Hepatocyte (in vitro differentiated cells): ENCODE results near the gene LILRB2. TPM values are rescaled to one million over a fixed set of nuclear protein-coding genes. Genes with fewer than 3 reads are reported as not detected.
"Not testable (repeated sequence)": the region's sequence is repeated elsewhere in the genome, so short reads cannot be mapped to it uniquely, and the experiment has no call there.

Experiments
- DNase-seq: peaks from one replicate; pipeline ENCODE4 v3.0.0-alpha.2; 2016; ENCODE audit warnings: low spot score
- H2AFZ ChIP-seq: fragments of 200-600 bp; sonication (generic); 2 replicates; pipeline ENCODE4 v1.6.0; 2016; ENCODE audit warnings: antibody characterized with exemption, mild to moderate bottlenecking
- H3K27ac ChIP-seq: fragments of 200-600 bp; sonication (generic); 2 replicates; pipeline ENCODE4 v1.5.1; 2016; ENCODE audit warnings: mild to moderate bottlenecking
- H3K27me3 ChIP-seq: fragments of 200-600 bp; sonication (generic); 2 replicates; pipeline ENCODE4 v1.6.1; 2016
- H3K36me3 ChIP-seq: fragments of 200-600 bp; sonication (generic); replicated peaks from 2 replicates; pipeline ENCODE4 v1.5.1; 2016; ENCODE audit warnings: low read depth; ENCODE audit not compliant: insufficient read depth
- H3K4me1 ChIP-seq: fragments of 200-600 bp; sonication (generic); 2 replicates; pipeline ENCODE4 v1.5.1; 2016; ENCODE audit warnings: mild to moderate bottlenecking, moderate library complexity; ENCODE audit not compliant: insufficient read depth
- H3K4me2 ChIP-seq: fragments of 200-600 bp; sonication (generic); 2 replicates; pipeline ENCODE4 v1.6.0; 2016
- H3K4me3 ChIP-seq: fragments of 200-600 bp; sonication (generic); 2 replicates; pipeline ENCODE4 v1.5.1; 2016; ENCODE audit warnings: mild to moderate bottlenecking
- H3K79me2 ChIP-seq: fragments of 200-600 bp; sonication (generic); 2 replicates; pipeline ENCODE4 v1.6.0; 2017; ENCODE audit warnings: mild to moderate bottlenecking
- H3K9me2 ChIP-seq: fragments of 200-600 bp; sonication (generic); replicated peaks from 2 replicates; pipeline ENCODE4 v1.6.0; 2017; ENCODE audit warnings: mild to moderate bottlenecking; ENCODE audit not compliant: insufficient read depth
- H3K9me3 ChIP-seq: fragments of 200-600 bp; sonication (generic); 2 replicates; pipeline ENCODE4 v1.5.1; 2016; ENCODE audit warnings: low read depth, mild to moderate bottlenecking
- H4K20me1 ChIP-seq: fragments of 200-600 bp; sonication (generic); 2 replicates; pipeline ENCODE4 v1.6.0; 2016; ENCODE audit warnings: mild to moderate bottlenecking; ENCODE audit not compliant: insufficient read depth, poor library complexity, severe bottlenecking
- CTCF ChIP-seq: fragments of 200-600 bp; sonication (generic); IDR thresholded peaks from 2 replicates; pipeline ENCODE4 v1.5.1; 2016; ENCODE audit warnings: antibody characterized with exemption, mild to moderate bottlenecking; ENCODE audit not compliant: poor library complexity
- EZH2 ChIP-seq: fragments of 200-600 bp; sonication (generic); IDR thresholded peaks from 2 replicates; pipeline ENCODE4 v1.6.1; 2016; ENCODE audit warnings: antibody characterized with exemption, mild to moderate bottlenecking, borderline replicate concordance
- EZH2phosphoT487 ChIP-seq: fragments of 200-600 bp; sonication (generic); IDR thresholded peaks from one replicate; pipeline ENCODE4 v1.6.1; 2018; ENCODE audit warnings: antibody characterized with exemption, mild to moderate bottlenecking, low read depth, moderate library complexity; ENCODE audit not compliant: unreplicated experiment, severe bottlenecking
- WGBS: methylation state at CpG from one replicate; pipeline ENCODE4 v1.1.6; 2016; ENCODE audit warnings: low lambda C conversion rate; ENCODE audit errors: missing lambda C conversion rate; 5-methylcytosine and 5-hydroxymethylcytosine counted together
- microRNA-seq: library from miRNA; unstranded; fragments of <30 nt; microRNA quantifications from one replicate; pipeline ENCODE4, GENCODE V29; 2017
- polyA plus RNA-seq: library from polyadenylated mRNA; unstranded; fragments of >200 nt; fragmentation: Nextera tagmentation; extraction: Ambion mirVana; gene quantifications from 2 replicates; pipeline ENCODE4 v1.2.1, GENCODE V29; 2016
- small RNA-seq: library from RNA; depleted of rRNA; stranded (forward); fragments of <200 nt; gene quantifications from one replicate; pipeline ENCODE3, GENCODE V24; 2014
- total RNA-seq: library from RNA; depleted of rRNA; stranded (reverse); fragments of >200 nt; gene quantifications from 2 replicates; pipeline ENCODE4 v1.2.3, GENCODE V29; 2014

Gene LILRB2
- total and polyA plus RNA-seq, 2 experiments from 2014 or later, result not detected

- no peaks in the 10 kb centered on the region for H3K4me1 ChIP-seq
- no peaks in the 10 kb centered on the region for H3K79me2 ChIP-seq
- H3K27ac ChIP-seq, result no peak overlapping the region
- H3K9me3 ChIP-seq, result no peaks in the 10 kb centered on the region
- WGBS, result 86% methylated on average over 7 of the region's 7 CpGs
- H3K36me3 ChIP-seq, result no peaks in the 10 kb centered on the region
- no peak overlapping the region for H3K4me3 ChIP-seq
- no peaks in the 10 kb centered on the region for H3K9me2 ChIP-seq
- no peak overlapping the region for H3K4me2 ChIP-seq
- H3K27me3 ChIP-seq, result peaks cover 2% of the 10 kb centered on the region
- DNase-seq, result no peak
- no peak for TF ChIP-seq EZH2phosphoT487
- TF ChIP-seq EZH2, result no peak
- TF ChIP-seq CTCF, result no peak
- H4K20me1 ChIP-seq, result no peaks in the 10 kb centered on the region
- no peak overlapping the region for H2AFZ ChIP-seq
Observed at GRCh38 chr19:54230031-54230430, 50.9 kb downstream of the LILRB2 start.

- Histone ChIP-seq H3K79me2 (no peaks in the 10 kb centered on the region), H3K9me2 (no peaks in the 10 kb centered on the region), H3K27me3 (peaks cover 5% of the 10 kb centered on the region), H3K4me2 (no peak overlapping the region), H3K27ac (no peak overlapping the region), H3K9me3 (no peaks in the 10 kb centered on the region), H3K4me3 (no peak overlapping the region), H3K36me3 (no peaks in the 10 kb centered on the region), H2AFZ (no peak overlapping the region), H3K4me1 (no peaks in the 10 kb centered on the region), H4K20me1 (no peaks in the 10 kb centered on the region)
- WGBS, result 89% methylated on average over 8 of the region's 8 CpGs
- DNase-seq, result no peak
- no peak for TF ChIP-seq EZH2phosphoT487
- TF ChIP-seq EZH2, result no peak
- TF ChIP-seq CTCF, result no peak
Observed at GRCh38 chr19:54229146-54229545, 51.8 kb downstream of the LILRB2 start.

- H3K9me3 ChIP-seq, H2AFZ ChIP-seq, DNase-seq, H3K4me1 ChIP-seq, H3K4me2 ChIP-seq, H4K20me1 ChIP-seq, H3K27ac ChIP-seq, H3K79me2 ChIP-seq, H3K4me3 ChIP-seq, H3K9me2 ChIP-seq, H3K36me3 ChIP-seq, H3K27me3 ChIP-seq: not testable (repeated sequence)
- 87% methylated on average over 10 of the region's 10 CpGs for WGBS
Observed at GRCh38 chr19:54224619-54225018, 56.3 kb downstream of the LILRB2 start.

- H3K27ac ChIP-seq, H3K36me3 ChIP-seq, H3K4me1 ChIP-seq, H3K27me3 ChIP-seq, DNase-seq, H3K79me2 ChIP-seq, H3K4me3 ChIP-seq, H2AFZ ChIP-seq, H4K20me1 ChIP-seq, H3K9me2 ChIP-seq, H3K4me2 ChIP-seq, H3K9me3 ChIP-seq: not testable (repeated sequence)
- 80% methylated on average over 5 of the region's 5 CpGs for WGBS
Observed at GRCh38 chr19:54223937-54224281, 57.0 kb downstream of the LILRB2 start.

Small RNA genes lying within 50 kb of the gene (microRNA-seq; reads per million reads assigned to microRNA genes)
- gene MIR4752, result not detected

Small RNA genes lying within 50 kb of the gene (small RNA-seq; reads per million reads assigned to genes)
- not detected for gene AC245884.12
- gene MIR4752, result not detected
- not detected for gene RNU6-1307P

Other genes starting within 250 kb of the LILRB2 start
- gene VSTM1, start 217.2 kb downstream of the LILRB2 start, total RNA-seq, result not detected in 2 replicates
- gene VSTM1, start 217.2 kb downstream of the LILRB2 start, polyA plus RNA-seq, result not detected in 2 replicates
- not detected in 2 replicates for gene TARM1, start 199.7 kb downstream of the LILRB2 start, total RNA-seq
- not detected in 2 replicates for gene TARM1, start 199.7 kb downstream of the LILRB2 start, polyA plus RNA-seq
- gene OSCAR, start 180.3 kb downstream of the LILRB2 start, total RNA-seq, result 0.48 TPM in 1 of 2 replicates, not detected in the other
- gene OSCAR, start 180.3 kb downstream of the LILRB2 start, polyA plus RNA-seq, result 0.16 and 0.43 TPM in 2 replicates
- 10.5 and 13.9 TPM in 2 replicates for gene NDUFA3, start 178.3 kb downstream of the LILRB2 start, total RNA-seq
- gene NDUFA3, start 178.3 kb downstream of the LILRB2 start, polyA plus RNA-seq, result 247 and 285 TPM in 2 replicates
- 12.8 and 14.7 TPM in 2 replicates for gene TFPT, start 165.5 kb downstream of the LILRB2 start, total RNA-seq
- gene TFPT, start 165.5 kb downstream of the LILRB2 start, polyA plus RNA-seq, result 25.2 and 25.9 TPM in 2 replicates
- gene PRPF31, start 165.4 kb downstream of the LILRB2 start, total RNA-seq, result 44.5 and 59.7 TPM in 2 replicates
- gene PRPF31, start 165.4 kb downstream of the LILRB2 start, polyA plus RNA-seq, result 77.6 and 82.3 TPM in 2 replicates
- gene CNOT3, start 143.3 kb downstream of the LILRB2 start, total RNA-seq, result 11.6 and 12.0 TPM in 2 replicates
- gene CNOT3, start 143.3 kb downstream of the LILRB2 start, polyA plus RNA-seq, result 49.3 and 50.1 TPM in 2 replicates
- 5.8 and 8.4 TPM in 2 replicates for gene LENG1, start 121.4 kb downstream of the LILRB2 start, total RNA-seq
- 15.0 and 16.8 TPM in 2 replicates for gene LENG1, start 121.4 kb downstream of the LILRB2 start, polyA plus RNA-seq
- 29.4 and 40.3 TPM in 2 replicates for gene TMC4, start 108.0 kb downstream of the LILRB2 start, total RNA-seq
- gene TMC4, start 108.0 kb downstream of the LILRB2 start, polyA plus RNA-seq, result 94.4 and 101 TPM in 2 replicates
- gene MBOAT7, start 91.5 kb downstream of the LILRB2 start, total RNA-seq, result 73.8 and 93.5 TPM in 2 replicates
- gene MBOAT7, start 91.5 kb downstream of the LILRB2 start, polyA plus RNA-seq, result 179 and 199 TPM in 2 replicates
- 66.9 and 77.6 TPM in 2 replicates for gene TSEN34, start 89.8 kb downstream of the LILRB2 start, total RNA-seq
- 100.0 and 105 TPM in 2 replicates for gene TSEN34, start 89.8 kb downstream of the LILRB2 start, polyA plus RNA-seq
- 1,843 and 2,161 TPM in 2 replicates for gene RPS9, start 80.3 kb downstream of the LILRB2 start, total RNA-seq
- 415 and 465 TPM in 2 replicates for gene RPS9, start 80.3 kb downstream of the LILRB2 start, polyA plus RNA-seq
- gene LILRB3, start 58.1 kb downstream of the LILRB2 start, total RNA-seq, result 0.24 TPM in 1 of 2 replicates, not detected in the other
- gene LILRB3, start 58.1 kb downstream of the LILRB2 start, polyA plus RNA-seq, result 1.4 and 1.7 TPM in 2 replicates
- gene LILRA6, start 38.3 kb downstream of the LILRB2 start, total RNA-seq, result 0.28 TPM in 1 of 2 replicates, not detected in the other
- gene LILRA6, start 38.3 kb downstream of the LILRB2 start, polyA plus RNA-seq, result 0.13 and 0.36 TPM in 2 replicates
- 0.16 and 0.80 TPM in 2 replicates for gene LILRB5, start 23.8 kb downstream of the LILRB2 start, total RNA-seq
- gene LILRB5, start 23.8 kb downstream of the LILRB2 start, polyA plus RNA-seq, result 1.3 and 1.6 TPM in 2 replicates
- not detected in 2 replicates for gene LILRA5, start 32.1 kb upstream of the LILRB2 start, total RNA-seq
- gene LILRA5, start 32.1 kb upstream of the LILRB2 start, polyA plus RNA-seq, result not detected in 2 replicates
- gene LILRA4, start 58.1 kb upstream of the LILRB2 start, total RNA-seq, result not detected in 2 replicates
- not detected in 2 replicates for gene LILRA4, start 58.1 kb upstream of the LILRB2 start, polyA plus RNA-seq
- gene LAIR1, start 83.8 kb upstream of the LILRB2 start, total RNA-seq, result 0.20 and 3.9 TPM in 2 replicates
- 1.8 and 2.2 TPM in 2 replicates for gene LAIR1, start 83.8 kb upstream of the LILRB2 start, polyA plus RNA-seq
- 7.0 and 7.1 TPM in 2 replicates for gene TTYH1, start 134.4 kb upstream of the LILRB2 start, total RNA-seq
- gene TTYH1, start 134.4 kb upstream of the LILRB2 start, polyA plus RNA-seq, result 11.0 and 19.3 TPM in 2 replicates
- gene LENG8, start 168.1 kb upstream of the LILRB2 start, total RNA-seq, result 36.6 and 40.9 TPM in 2 replicates
- 54.0 and 69.7 TPM in 2 replicates for gene LENG8, start 168.1 kb upstream of the LILRB2 start, polyA plus RNA-seq
- 3.1 and 7.9 TPM in 2 replicates for gene LENG9, start 182.7 kb upstream of the LILRB2 start, total RNA-seq
- 0.59 and 1.00 TPM in 2 replicates for gene LENG9, start 182.7 kb upstream of the LILRB2 start, polyA plus RNA-seq
- 43.1 and 46.8 TPM in 2 replicates for gene CDC42EP5, start 192.2 kb upstream of the LILRB2 start, total RNA-seq
- 71.2 and 71.5 TPM in 2 replicates for gene CDC42EP5, start 192.2 kb upstream of the LILRB2 start, polyA plus RNA-seq
- gene LAIR2, start 221.7 kb upstream of the LILRB2 start, total RNA-seq, result not detected in 2 replicates
- gene LAIR2, start 221.7 kb upstream of the LILRB2 start, polyA plus RNA-seq, result not detected in 2 replicates